Transverse colon (tissue), 4 donors: ENCODE results near the gene PPARA. TPM values are rescaled to one million over a fixed set of nuclear protein-coding genes. Genes with fewer than 3 reads are reported as not detected.

Source experiments
- total RNA-seq, 4 donors: library from RNA; depleted of rRNA; stranded (reverse); fragments of >200 nt; gene quantifications; one replicate each; pipeline ENCODE4 v1.1.0, GENCODE V29; 2016

PPARA gene
- total RNA-seq, 4 donors from 2014 or later: 52.0 to 88.1 (median 74.7) TPM

Other genes with a start within 250 kb of the PPARA start
- gene WNT7B, start 173.4 kb upstream of the PPARA start, total RNA-seq: not detected
- 10 to 100 TPM in 1 of 4 donors, 1 to 10 TPM in 2, not detected in 1; 8.2 to 11.9 (median 9.0) TPM for gene CDPF1, start 99.8 kb downstream of the PPARA start, total RNA-seq
- under 1 TPM in 1 of 4 donors, not detected in 3; 0.27 TPM for gene PKDREJ, start 112.8 kb downstream of the PPARA start, total RNA-seq
- 100 to 1,000 TPM; 167 to 316 (median 292) TPM for gene TTC38, start 117.5 kb downstream of the PPARA start, total RNA-seq
- gene GTSE1, start 146.3 kb downstream of the PPARA start, total RNA-seq: 1 to 10 TPM in 2 of 4 donors, under 1 TPM in 1, not detected in 1; 1.00 to 3.0 (median 1.2) TPM
- gene TRMU, start 185.2 kb downstream of the PPARA start, total RNA-seq: 10 to 100 TPM; 33.7 to 90.0 (median 38.5) TPM